IMR-90 (cell line): ENCODE results near the gene MYBPC3. TPM values are rescaled to one million over a fixed set of nuclear protein-coding genes. Genes with fewer than 3 reads are reported as not detected.

Source experiments
- ATAC-seq: fragments of 200-7000 bp; cut with Tn5 transposase; 2 replicates; pipeline ENCODE4 v1.9.1; 2020; ENCODE audit warnings: low read depth, mild to moderate bottlenecking, moderate library complexity
- BruUV-seq: library from RNA; stranded (reverse); fragments of 400-500 nt; replicated peaks from 2 replicates; lab custom pipeline; 2021; lab: Mats Ljungman, UMichigan
- CTCF ChIA-PET: fragments of 300-600 bp; formaldehyde crosslinking; extraction: SDS; loops from one replicate; lab custom pipeline; 2021; ENCODE audit warnings: antibody characterized with exemption; lab: Yijun Ruan, JAX
- POLR2A ChIA-PET: fragments of 300-600 bp; sonication (Branson Sonifier 250); formaldehyde crosslinking; loops from one replicate; lab custom pipeline; 2022; ENCODE audit warnings: antibody characterized with exemption; ENCODE audit not compliant: unreplicated experiment; lab: Charles Lee
- DNase-seq: peaks from one replicate; pipeline ENCODE4 v3.0.0; 2013
- H2AFZ ChIP-seq: replicated peaks from 2 replicates; pipeline ENCODE3; 2013; ENCODE audit warnings: low read length, mild to moderate bottlenecking; ENCODE audit not compliant: poor library complexity
- H2AK5ac ChIP-seq: 2 replicates; pipeline ENCODE4 v1.6.1; 2013; ENCODE audit warnings: low read depth, low read length, inconsistent platforms
- H2AK9ac ChIP-seq: replicated peaks from 2 replicates; pipeline ENCODE3; 2013; ENCODE audit warnings: mild to moderate bottlenecking, low read depth, low read length, moderate library complexity; ENCODE audit not compliant: poor library complexity
- H2BK120ac ChIP-seq: 2 replicates; pipeline ENCODE4 v1.6.1; 2013; ENCODE audit warnings: low read depth, low read length, inconsistent platforms
- H2BK15ac ChIP-seq: 3 replicates; pipeline ENCODE4 v1.6.1; 2013; ENCODE audit warnings: low read depth, low read length, inconsistent platforms
- H2BK20ac ChIP-seq: 2 replicates; pipeline ENCODE4 v1.6.1; 2013; ENCODE audit warnings: low read depth, mild to moderate bottlenecking, inconsistent platforms, low read length, moderate library complexity
- H2BK5ac ChIP-seq: 2 replicates; pipeline ENCODE4 v1.6.1; 2013; ENCODE audit warnings: mild to moderate bottlenecking, low read depth, low read length, inconsistent platforms; ENCODE audit not compliant: poor library complexity, severe bottlenecking
- H3K14ac ChIP-seq: replicated peaks from 2 replicates; pipeline ENCODE4 v1.6.1; 2013; ENCODE audit warnings: low read depth, low read length, inconsistent platforms
- H3K18ac ChIP-seq: 2 replicates; pipeline ENCODE4 v1.6.1; 2013; ENCODE audit warnings: low read depth, low read length, control low read depth
- H3K23ac ChIP-seq: 2 replicates; pipeline ENCODE4 v1.6.1; 2013; ENCODE audit warnings: low read depth, low read length, inconsistent platforms
- H3K27ac ChIP-seq: 2 replicates; pipeline ENCODE4 v1.5.1; 2013; ENCODE audit warnings: mild to moderate bottlenecking, control low read depth, low read length; ENCODE audit not compliant: insufficient read depth
- H3K27me3 ChIP-seq: 2 replicates; pipeline ENCODE4 v1.6.1; 2013; ENCODE audit warnings: low read length; ENCODE audit not compliant: control insufficient read depth, insufficient read depth
- H3K36me3 ChIP-seq: 2 replicates; pipeline ENCODE4 v1.6.1; 2013; ENCODE audit warnings: low read length, mixed read lengths; ENCODE audit not compliant: control insufficient read depth, insufficient read depth
- H3K4ac ChIP-seq: 2 replicates; pipeline ENCODE4 v1.6.1; 2013; ENCODE audit warnings: low read depth, low read length, inconsistent platforms
- H3K4me1 ChIP-seq: 2 replicates; pipeline ENCODE4 v1.6.1; 2013; ENCODE audit warnings: low read length, mixed read lengths; ENCODE audit not compliant: control insufficient read depth, insufficient read depth
- H3K4me2 ChIP-seq: 2 replicates; pipeline ENCODE4 v1.6.1; 2013; ENCODE audit warnings: low read depth, mild to moderate bottlenecking, control low read depth, low read length, moderate library complexity
- H3K4me3 ChIP-seq: 2 replicates; pipeline ENCODE4 v1.5.1; 2013; ENCODE audit warnings: low read depth, mild to moderate bottlenecking, control low read depth, low read length, moderate library complexity; ENCODE audit not compliant: insufficient read depth
- H3K56ac ChIP-seq: 2 replicates; pipeline ENCODE4 v1.6.1; 2013; ENCODE audit warnings: low read length, inconsistent platforms; ENCODE audit not compliant: insufficient read depth; ENCODE audit errors: extremely low read depth
- H3K79me1 ChIP-seq, 2 experiments: 2 replicates each; pipeline ENCODE4 v1.6.1; 2013; ENCODE audit warnings: low read length in 2 of 2, inconsistent platforms in 1 of 2, low read depth in 1 of 2
- H3K9ac ChIP-seq: 2 replicates; pipeline ENCODE4 v1.6.1; 2013; ENCODE audit warnings: low read depth, low read length, control low read depth
- H3K9me1 ChIP-seq: 2 replicates; pipeline ENCODE4 v1.6.1; 2013; ENCODE audit warnings: low read length, inconsistent platforms; ENCODE audit not compliant: insufficient read depth
- H3K9me3 ChIP-seq: 2 replicates; pipeline ENCODE4 v1.6.1; 2013; ENCODE audit warnings: low read length; ENCODE audit not compliant: control insufficient read depth, insufficient read depth
- H4K20me1 ChIP-seq: 2 replicates; pipeline ENCODE4 v1.6.1; 2013; ENCODE audit warnings: low read length, inconsistent platforms; ENCODE audit not compliant: insufficient read depth
- H4K5ac ChIP-seq: 2 replicates; pipeline ENCODE4 v1.6.1; 2013; ENCODE audit warnings: mild to moderate bottlenecking, low read depth, low read length, control low read depth
- H4K8ac ChIP-seq, 2 experiments: 2 replicates each; pipeline ENCODE4 v1.6.1; 2013; ENCODE audit warnings: low read depth in 2 of 2, low read length in 2 of 2, control low read depth in 1 of 2, inconsistent platforms in 1 of 2
- H4K91ac ChIP-seq: 2 replicates; pipeline ENCODE4 v1.6.1; 2013; ENCODE audit warnings: low read depth, low read length, inconsistent platforms; ENCODE audit not compliant: insufficient read depth
- CEBPB ChIP-seq: IDR thresholded peaks from 2 replicates; pipeline ENCODE4 v1.6.1; 2012; ENCODE audit warnings: low read depth, low read length, improper control_type of control experiment
- CTCF ChIP-seq: conservative IDR thresholded peaks from 2 replicates; pipeline ENCODE4 v1.5.1; 2012; ENCODE audit warnings: mild to moderate bottlenecking, low read depth, low read length, improper control_type of control experiment
- FOS ChIP-seq: fragments of 150-350 bp; IDR thresholded peaks from 2 replicates; pipeline ENCODE4 v1.6.1; 2016; ENCODE audit warnings: low read depth, low read length
- MAFK ChIP-seq: IDR thresholded peaks from 2 replicates; pipeline ENCODE4 v1.6.1; 2012; ENCODE audit warnings: low read depth, low read length, improper control_type of control experiment
- MAZ ChIP-seq: IDR thresholded peaks from 2 replicates; pipeline ENCODE4 v1.6.1; 2012; ENCODE audit warnings: low read depth, mild to moderate bottlenecking, low read length, improper control_type of control experiment, moderate library complexity, borderline replicate concordance
- NFE2L2 ChIP-seq: fragments of 150-350 bp; IDR thresholded peaks from 2 replicates; pipeline ENCODE4 v1.6.1; 2016; ENCODE audit warnings: low read depth, mild to moderate bottlenecking, low read length
- POLR2A ChIP-seq: IDR thresholded peaks from 2 replicates; pipeline ENCODE4 v1.6.1; 2012; ENCODE audit warnings: mild to moderate bottlenecking, low read depth, low read length
- RFX5 ChIP-seq: IDR thresholded peaks from 2 replicates; pipeline ENCODE4 v1.8.0; 2012; ENCODE audit warnings: low read depth, mild to moderate bottlenecking, low read length, moderate library complexity
- WGBS, 2 experiments: methylation state at CpG; one replicate each; pipeline versions ENCODE4 v1.1.5 to v1.1.7; 2013; ENCODE audit warnings: missing lambda C conversion rate in 2 of 2; ENCODE audit not compliant: insufficient read length in 1 of 2; ENCODE audit errors: extremely low coverage in 2 of 2; 5-methylcytosine and 5-hydroxymethylcytosine counted together
- dilution Hi-C: fragments of 300-500 bp; cut with HindIII; formaldehyde crosslinking; loops from one replicate; pipeline ENCODE4 v1.14.3; 2018; ENCODE audit warnings: low sequenced_read_pairs; ENCODE audit not compliant: unreplicated experiment
- in situ Hi-C: fragments of 300-500 bp; cut with MboI; formaldehyde crosslinking; loops from 3 replicates; pipeline ENCODE4 v1.14.3; 2019; ENCODE audit warnings: low sequenced_read_pairs, inconsistent platforms, mixed read lengths
- intact Hi-C: fragments of 100-400 bp; cut with micrococcal nuclease; formaldehyde crosslinking; loops from 2 replicates; pipeline ENCODE4 v1.10.0; 2022
- polyA plus RNA-seq, 3 experiments: library from polyadenylated mRNA; depleted of rRNA; stranded (reverse); fragments of >200 nt; gene quantifications; 2 replicates each; pipeline ENCODE4 v1.2.3, GENCODE V29; 2012; ENCODE audit warnings: low replicate concordance in 1 of 3
- total RNA-seq: library from RNA; depleted of rRNA; stranded (reverse); fragments of >200 nt; gene quantifications from 2 replicates; pipeline ENCODE4 v1.2.3, GENCODE V29; 2012
- TF ChIP-seq, protein P1 (sequence below): fragments of 150-350 bp; IDR thresholded peaks from 2 replicates; pipeline ENCODE4 v1.6.1; 2016; ENCODE audit warnings: low read depth, mild to moderate bottlenecking, low read length, moderate library complexity, borderline replicate concordance

Gene MYBPC3
- total and polyA plus RNA-seq, 2 of the 4 experiments (the other 2 are of a cell fraction) = not detected

GRCh38 chr11:47285969-47286770 is 66.3 kb downstream of the MYBPC3 start:
- H3K9ac ChIP-seq = no peak overlapping the region
- ChIA-PET CTCF (no interaction called here), POLR2A (no interaction called here)
- H3K18ac ChIP-seq = no peak overlapping the region
- H3K36me3 ChIP-seq = peaks cover 75% of the 10 kb centered on the region
- peaks cover 5% of the 10 kb centered on the region; the same call in 1 of the 2 replicates for H3K9me1 ChIP-seq
- no TSS peak for BruUV-seq
- ATAC-seq = no peak
- H4K20me1 ChIP-seq = no peaks in the 10 kb centered on the region
- no peak overlapping the region for H4K5ac ChIP-seq
- no peak overlapping the region for H3K27ac ChIP-seq
- H3K9me3 ChIP-seq = no peaks in the 10 kb centered on the region
- no peak overlapping the region for H2BK15ac ChIP-seq
- H3K56ac ChIP-seq = no peak overlapping the region
- no peak overlapping the region for H2BK5ac ChIP-seq
- dilution Hi-C loops (no loop called here), in situ Hi-C loops (no loop called here), intact Hi-C loops (no loop called here)
- H3K4me1 ChIP-seq = no peaks in the 10 kb centered on the region
- TF ChIP-seq MAFK (no peak), FOS (no peak), RFX5 (no peak), NFE2L2 (no peak), CEBPB (no peak), POLR2A (no peak), CTCF (no peak), MAZ (no peak)
- TF ChIP-seq, protein P1, sequence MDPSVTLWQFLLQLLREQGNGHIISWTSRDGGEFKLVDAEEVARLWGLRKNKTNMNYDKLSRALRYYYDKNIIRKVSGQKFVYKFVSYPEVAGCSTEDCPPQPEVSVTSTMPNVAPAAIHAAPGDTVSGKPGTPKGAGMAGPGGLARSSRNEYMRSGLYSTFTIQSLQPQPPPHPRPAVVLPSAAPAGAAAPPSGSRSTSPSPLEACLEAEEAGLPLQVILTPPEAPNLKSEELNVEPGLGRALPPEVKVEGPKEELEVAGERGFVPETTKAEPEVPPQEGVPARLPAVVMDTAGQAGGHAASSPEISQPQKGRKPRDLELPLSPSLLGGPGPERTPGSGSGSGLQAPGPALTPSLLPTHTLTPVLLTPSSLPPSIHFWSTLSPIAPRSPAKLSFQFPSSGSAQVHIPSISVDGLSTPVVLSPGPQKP = no peak
- H2BK120ac ChIP-seq = no peak overlapping the region
- no peak overlapping the region for H2AFZ ChIP-seq
- 0 out of 4 replicates have a peak, but pooled peaks cover 0 to 2% of the 10 kb centered on the region in 2 experiments for H3K79me1 ChIP-seq
- no peak overlapping the region for H2AK5ac ChIP-seq
- no peaks in the 10 kb centered on the region for H3K27me3 ChIP-seq
- no peak overlapping the region for H2BK20ac ChIP-seq
- no peak overlapping the region for H3K4me3 ChIP-seq
- no peak overlapping the region for H4K91ac ChIP-seq
- H3K4ac ChIP-seq = no peak overlapping the region
- H3K14ac ChIP-seq = no peak overlapping the region
- 100% methylated on average over 5 of the region's 13 CpGs; no CpG with 5 or more reads in 1 of the 2 experiments for WGBS, 2 experiments
- H4K8ac ChIP-seq = no peak overlapping the region
- H3K23ac ChIP-seq = no peak overlapping the region
- no peak overlapping the region for H3K4me2 ChIP-seq
- no peak for DNase-seq
- no peak overlapping the region for H2AK9ac ChIP-seq
